Activated T-helper 9 cell treated with anti-CD3 and anti-CD28 coated beads, Interleukin-2, amount 50 U/mL, for 16 hours (primary cell): ENCODE data around the gene GABRA5.
"Not testable (repeated sequence)": the region's sequence is repeated elsewhere in the genome, so short reads cannot be mapped to it uniquely, and the experiment has no call there.

ENCODE experiments used
- DNase-seq: peaks from one replicate; pipeline ENCODE4 v3.0.0-alpha.2; 2020; ENCODE audit warnings: low read depth

The GABRA5 gene

DNA sequence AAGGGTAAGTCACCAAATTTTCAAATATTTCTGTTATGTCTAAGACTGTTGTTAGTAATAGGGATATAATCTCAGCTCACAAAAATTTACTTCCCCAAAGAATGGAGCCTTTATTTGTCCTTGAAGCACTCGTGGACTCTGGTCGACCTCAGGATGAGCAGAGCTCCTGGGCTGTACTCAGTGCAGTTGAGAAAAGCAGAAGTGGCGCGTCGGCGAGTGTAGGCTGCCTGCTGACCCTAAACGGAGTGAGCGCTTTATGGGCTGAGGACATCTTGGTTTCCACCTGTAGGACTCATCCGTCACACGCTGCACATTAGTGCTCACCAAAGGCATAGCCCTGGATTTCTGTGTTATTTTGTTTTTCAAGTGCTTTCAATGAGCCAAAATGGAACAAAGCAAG is 11.0 kb downstream of the GABRA5 start:
- DNase-seq, result no peak

DNA sequence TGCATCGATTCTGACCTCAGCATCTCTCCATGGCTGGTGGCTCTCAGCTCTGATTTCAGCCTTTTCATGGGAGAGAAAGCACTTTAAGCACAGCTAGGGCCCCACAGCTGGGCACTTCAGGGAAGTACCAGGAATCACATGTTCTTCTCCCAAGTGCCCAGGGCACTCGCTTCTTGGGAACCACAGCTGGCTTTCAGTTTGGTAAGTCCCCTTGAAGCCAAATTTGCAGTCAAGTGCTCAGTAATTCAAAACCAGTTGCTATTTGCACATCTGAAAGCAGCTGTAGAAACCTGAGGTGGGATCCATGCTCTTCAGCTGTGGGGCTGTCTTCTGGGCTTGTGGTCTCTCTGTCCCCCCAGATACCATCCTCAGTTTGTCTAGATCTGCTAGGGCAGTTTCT is 12.8 kb downstream of the GABRA5 start:
- DNase-seq, result no peak

DNA sequence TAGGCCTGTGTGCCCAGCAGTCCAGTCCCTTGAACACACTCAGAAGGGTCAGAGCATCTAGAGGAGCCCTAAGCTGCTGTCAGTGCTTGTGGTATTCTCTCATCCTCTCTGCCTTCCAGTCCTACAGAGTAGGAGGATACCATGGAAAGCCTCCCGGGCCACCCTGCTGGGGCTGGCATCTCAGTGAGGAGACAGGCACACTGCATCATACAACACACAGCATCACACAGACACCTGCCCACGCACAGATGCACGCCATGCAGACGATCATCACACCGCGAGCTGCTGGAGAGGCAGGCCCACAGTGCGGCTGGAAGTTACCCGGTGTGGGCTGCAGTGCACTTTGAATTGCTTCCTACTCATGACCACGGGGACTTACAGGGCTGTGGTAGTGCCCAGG is 15.2 kb downstream of the GABRA5 start:
- DNase-seq, result no peak

DNA sequence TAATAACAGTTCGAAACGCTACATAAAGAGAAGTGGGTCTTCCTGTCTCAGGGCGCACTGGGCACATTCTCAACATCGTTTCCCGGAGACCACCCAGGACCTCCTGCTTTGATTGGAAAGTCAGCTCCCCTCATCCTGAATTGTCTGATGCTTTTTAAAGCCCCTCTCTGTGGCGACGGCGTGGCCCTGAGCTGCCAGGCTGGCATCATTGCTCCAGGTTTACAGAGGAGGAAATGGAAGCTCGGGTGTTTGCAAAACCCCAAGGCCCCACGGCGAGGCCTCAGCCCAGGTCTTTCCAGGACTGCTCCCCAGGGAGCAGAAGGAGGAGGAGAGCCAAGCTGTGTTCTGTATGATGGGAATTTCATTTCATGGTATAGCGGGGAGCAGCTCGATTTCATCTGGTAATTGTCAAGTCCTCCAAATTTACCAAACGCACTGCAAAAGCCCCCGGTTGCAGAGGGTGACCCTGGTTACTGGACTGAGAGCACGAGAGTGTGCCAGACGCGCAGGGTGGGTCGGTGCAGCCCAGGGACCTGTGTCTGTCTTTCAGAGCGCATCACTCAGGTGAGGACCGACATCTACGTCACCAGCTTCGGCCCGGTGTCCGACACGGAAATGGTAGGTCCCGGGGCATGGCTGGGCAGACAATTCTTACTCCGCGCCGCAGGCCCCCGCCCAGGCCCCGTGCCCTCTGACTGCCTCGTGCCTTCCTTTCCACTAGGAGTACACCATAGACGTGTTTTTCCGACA is 15.9 kb downstream of the GABRA5 start:
- DNase-seq, result no peak

DNA sequence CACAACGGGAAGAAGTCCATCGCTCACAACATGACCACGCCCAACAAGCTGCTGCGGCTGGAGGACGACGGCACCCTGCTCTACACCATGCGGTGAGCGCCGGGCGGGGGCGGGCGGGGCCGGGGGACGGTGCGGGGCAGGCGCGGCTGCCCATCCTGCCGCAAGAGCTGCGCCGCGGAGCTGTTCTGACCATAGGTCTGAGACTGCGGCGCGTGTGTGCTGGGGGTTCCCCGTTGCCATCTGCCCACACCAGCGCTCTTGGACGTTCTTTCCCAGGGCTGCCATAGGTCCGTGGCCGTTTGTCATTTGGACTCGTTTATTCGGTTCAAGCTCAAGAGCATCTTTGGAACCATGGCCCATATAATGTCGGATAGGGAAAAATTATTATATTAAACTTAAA is 16.6 kb downstream of the GABRA5 start:
- DNase-seq, result no peak

DNA sequence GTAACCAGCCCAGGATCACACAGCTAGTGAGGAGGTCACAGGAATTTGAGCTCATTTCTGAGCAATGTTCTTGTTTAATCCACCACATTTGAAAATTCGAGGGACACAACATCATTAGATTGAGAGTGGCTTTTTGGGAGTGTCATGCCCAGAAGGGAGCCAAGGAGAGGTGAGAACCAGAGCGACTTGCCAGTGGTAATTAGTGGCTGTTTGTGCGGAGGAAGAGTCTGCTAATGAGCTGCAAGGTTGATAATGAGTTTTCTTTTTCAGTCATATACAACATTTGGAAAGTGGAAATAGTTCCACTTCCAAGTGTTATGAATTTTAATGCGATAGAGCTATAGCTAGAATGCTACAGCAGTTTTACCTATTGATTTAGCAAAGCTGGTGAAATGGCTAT is 19.7 kb downstream of the GABRA5 start:
- DNase-seq, result no peak

DNA sequence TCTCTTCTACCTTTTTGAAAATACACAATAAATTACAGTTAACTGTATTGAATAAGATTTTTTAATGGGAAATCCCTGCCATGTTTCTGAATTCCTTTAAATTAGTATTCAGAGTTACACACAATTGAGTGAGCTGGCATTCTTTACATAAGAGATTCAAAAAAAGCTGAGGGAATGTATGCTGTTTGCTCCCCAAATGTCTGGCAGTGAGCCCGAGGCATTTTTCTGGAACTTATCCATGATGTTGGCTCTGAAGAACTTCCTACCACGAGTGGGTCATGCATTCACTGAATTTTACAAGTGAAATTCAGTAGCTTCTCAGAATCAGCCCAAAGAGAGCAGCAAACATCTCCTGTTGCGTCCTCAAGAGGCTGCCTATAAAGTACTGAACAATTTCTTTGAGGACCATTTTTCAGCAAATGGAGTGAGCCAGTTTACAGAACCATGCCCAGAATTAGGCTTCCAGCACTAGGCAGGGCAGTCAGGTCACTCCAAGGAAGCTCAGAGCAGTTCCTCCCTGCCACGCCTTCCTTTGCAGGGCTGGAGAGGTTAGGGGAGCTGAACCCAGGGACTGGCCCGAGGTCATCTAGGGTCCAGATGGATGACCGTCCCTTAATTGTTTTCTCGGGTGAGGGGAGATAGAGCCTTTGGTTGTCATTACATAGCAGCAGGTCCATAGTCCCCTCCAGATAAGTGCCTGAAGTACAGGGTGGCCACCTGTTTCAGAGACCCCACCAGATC is 21.2 kb downstream of the GABRA5 start:
- DNase-seq, result no peak

DNA sequence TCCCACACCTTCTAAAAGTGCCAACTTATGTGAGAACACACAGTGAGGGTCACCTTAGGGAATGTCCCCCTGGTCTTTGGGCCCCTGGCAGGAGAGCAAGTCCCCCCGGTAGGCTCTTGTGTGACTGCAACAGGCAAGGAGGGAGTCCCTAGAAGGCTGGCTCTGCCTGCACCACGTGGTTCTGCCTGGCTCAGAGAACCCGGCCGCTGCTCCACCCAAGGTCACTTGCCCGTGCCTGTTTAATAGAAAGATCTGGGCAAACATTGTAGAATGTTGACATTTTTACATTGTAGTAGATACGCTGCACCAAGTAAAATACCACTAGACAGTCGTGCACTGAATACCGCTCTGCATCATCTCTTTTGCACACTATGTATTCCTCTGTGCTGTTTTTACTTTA is 21.9 kb downstream of the GABRA5 start:
- no peak for DNase-seq

DNA sequence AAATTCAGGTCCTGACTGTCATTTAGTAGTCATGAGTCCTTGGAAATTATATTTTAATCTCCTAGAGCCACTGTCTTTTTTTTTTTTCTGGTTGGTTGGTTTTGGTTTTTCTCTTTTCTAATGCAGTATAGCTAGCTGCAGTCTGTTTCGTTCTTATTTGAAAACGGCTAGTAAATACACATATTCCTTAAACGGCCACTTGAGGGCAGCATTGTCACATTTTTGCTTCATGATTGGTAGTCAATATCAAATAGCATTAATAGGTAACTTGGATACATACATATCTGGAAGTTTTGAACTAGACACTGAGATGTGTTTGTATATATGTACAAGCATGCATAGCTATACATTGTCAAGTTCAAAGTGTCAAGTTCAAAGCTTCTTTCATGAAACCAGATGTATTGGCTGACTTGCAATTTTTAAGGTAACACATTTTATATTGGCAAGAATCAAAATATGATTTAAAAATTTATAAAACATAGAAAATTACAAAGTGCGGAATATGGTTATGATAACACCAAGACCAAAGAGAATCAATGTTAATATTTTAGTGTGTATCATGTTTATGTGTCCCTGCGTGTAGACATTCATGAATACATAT is 22.5 kb downstream of the GABRA5 start:
- DNase-seq, result no peak

DNA sequence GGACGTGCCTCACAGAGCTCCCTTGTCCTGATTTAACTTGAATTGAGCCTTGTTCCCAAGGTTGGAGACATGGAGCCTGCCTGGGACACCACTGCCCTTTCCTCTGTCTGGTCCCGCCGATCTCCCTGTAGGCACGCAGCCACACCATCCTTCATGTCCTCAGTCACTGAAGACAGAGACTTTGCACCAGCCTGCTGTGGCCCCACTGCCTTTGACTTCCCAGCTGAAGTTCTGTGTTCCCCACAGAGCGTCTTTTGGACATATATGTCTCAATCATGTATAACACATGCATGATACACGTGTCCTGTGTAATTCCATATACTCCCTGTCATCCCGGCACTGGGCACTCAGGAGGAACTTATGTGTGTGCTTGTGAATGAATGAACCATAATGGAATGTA is 23.6 kb downstream of the GABRA5 start:
- DNase-seq, result no peak

DNA sequence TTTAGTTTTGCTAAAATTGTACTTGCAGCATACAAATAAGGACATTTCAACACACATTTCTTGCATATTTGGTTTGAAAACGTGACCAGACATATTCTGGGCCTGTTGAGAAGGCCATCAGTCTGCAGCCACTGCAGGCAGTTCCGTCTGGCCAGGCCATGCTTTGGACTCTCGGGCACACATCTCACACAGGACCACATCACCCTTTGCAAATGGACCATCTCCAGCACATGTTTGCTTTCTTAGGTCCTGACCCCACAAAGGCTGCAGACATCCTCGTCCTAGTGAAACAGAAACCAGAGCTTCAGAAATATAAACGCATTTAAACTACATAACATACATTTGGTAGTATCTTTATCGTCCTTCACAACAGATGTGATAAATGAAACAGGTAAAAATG is 24.1 kb downstream of the GABRA5 start:
- DNase-seq, result no peak

DNA sequence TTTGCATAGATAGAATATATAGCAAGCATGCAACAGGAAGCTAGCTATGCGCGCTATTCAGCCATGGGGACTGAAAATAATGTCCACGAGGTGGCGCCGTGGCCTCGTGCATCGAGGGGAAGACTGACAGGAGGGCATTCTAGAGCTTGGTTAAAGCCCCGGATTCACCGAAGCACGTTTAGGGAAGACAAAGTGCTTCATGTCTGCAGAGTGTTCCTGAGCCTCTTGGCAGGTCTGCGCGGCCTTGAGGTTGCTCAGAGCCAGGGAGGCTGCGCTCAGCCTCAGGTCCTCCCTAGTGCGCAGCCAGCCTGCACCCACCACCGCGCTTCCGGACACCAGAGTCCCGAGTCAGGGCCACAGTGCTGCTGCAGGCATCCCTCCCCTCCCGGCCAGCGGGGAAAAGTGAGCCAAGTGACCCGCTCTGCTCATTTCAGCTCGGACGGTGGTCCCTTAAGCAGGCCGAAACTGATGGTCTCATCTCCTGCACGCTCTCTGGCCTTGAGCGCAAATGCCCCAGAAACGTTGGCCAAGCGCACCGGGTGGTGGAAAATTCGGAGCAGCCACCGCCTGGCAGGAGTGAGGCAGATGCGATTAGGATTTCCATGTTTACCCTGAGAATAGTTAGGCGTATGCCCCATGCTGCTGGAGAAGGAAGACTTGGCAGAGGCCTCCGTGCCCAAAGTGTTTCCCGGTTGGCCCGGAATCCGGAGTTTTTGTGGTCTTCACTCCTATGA is 24.8 kb downstream of the GABRA5 start:
- no peak for DNase-seq

DNA sequence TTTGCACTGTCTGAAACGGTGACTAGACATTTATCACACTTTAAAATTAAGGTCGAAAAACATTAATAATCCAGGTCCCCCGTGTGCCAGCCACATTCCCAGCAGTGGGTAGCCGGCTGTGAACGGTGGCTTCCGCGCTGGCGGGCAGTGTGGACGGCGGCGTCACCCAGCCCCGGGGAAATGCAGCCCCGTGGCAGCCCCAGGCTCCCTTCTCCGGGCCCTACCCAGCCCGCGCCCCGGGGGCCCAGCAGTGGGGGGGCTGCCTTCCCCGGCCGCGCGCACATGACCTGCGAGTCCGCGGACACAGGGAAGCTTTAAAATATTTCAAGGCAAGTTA is 25.3 kb downstream of the GABRA5 start:
- DNase-seq, result no peak

DNA sequence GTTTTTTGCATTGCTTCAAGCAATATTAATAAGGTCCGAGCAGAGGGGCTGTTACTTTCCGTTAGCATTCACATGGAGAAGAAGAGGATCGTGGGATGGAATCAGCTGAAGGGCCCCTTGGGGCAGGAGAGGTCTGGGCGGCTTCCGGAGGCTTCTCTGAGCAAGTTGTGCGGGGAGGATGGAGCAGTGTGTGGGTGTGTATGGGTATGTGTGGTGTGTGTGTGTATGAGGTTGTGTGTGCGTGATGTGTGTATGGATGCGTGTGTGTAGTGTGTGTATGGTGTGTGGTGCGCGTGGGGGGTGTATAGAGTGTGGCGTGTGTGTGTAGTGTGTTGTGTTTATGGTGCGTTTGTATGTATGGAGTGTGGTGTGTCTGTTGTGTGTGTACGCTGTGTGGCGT is 25.8 kb downstream of the GABRA5 start:
- DNase-seq, result no peak

DNA sequence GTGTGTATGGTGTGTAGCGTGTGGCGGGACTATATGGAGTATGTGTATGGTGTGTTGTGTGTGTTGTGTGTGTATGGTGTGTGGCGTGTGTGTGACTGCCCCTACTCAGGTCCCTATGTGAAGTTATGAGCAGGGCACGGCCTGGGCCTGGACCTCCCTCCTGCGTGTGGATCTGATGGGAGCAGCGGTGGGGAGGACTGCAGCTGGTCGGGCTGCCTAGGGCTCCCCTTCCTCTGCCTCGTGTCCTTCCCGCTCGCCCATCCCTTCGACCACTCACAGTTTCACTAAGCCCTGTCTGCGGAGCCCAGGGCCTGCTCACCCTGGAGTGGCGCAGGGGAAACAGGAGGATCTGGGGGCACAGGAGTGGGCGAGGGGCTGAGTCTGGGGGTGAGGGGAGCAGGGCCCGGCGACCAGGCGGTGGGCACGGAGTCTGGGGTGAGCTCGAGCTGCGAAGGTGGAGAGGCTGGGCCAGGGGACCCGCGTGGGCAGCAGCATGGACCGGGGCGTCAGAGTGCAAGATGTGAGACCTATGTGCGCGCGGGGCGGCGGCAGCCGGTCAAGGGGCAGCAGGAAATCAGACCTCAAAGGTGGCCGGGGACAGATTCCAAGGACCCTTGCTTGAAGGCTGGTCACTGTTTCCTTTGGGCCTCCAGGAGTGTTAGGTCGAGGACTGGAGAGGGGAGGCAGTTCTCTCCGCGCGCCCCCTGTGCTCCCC is 26.6 kb downstream of the GABRA5 start:
- DNase-seq, result no peak

DNA sequence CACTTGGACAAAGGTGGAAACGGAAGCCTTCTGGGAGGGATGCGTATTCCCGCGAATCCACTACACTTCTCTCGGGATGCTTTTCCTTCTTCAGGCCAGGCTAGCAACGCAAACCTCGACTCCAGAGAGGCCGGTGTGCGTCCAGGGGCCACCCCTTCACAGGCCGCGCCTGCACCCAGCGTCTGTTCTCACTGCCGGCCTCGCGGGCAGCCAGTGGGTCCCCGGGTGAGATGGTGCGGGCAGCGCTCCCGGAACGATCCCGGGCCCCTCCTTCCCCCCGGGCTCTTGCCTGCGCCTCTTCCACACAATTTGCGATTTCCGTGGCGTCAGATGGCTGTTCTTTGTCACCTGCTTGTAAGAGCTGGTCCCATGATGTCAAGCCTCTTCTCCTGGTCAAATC is 27.3 kb downstream of the GABRA5 start:
- no peak for DNase-seq

DNA sequence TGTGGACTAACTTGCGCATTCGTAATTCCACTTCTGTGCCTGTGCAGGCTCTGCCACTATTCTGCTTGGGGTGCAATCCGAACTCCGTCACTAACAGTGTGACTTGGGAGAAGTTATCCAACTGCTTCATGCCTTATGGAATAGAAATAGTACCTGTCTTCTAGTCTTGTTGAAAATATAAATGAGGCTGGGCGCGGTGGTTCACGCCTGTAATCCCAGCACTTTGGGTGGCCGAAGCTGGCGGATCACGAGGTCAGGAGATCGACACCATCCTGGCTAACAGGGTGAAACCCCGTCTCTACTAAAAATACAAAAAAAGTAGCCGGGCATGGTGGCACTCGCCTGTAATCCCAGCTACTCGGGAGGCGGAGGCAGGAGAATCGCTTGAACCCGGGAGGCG is 28.5 kb downstream of the GABRA5 start:
- not testable (repeated sequence) for DNase-seq

DNA sequence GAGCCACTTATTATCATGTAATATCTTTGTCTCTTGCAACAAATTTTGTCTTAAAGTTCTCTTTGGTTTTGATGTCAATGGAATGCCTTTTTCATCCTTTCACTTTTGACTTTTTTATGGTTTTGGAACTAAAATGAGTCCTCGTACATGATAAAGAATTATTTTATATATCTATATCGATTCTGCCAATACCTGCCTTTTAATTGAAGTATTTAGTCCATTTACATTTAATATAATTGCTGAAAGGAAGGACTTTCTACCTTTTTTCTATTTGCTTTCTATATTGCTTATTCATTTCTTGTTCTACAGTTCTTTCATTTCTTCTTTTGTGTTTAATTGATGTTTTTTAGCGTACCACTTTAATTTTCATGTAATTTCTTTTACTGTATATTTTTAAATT is 32.8 kb downstream of the GABRA5 start:
- DNase-seq, result no peak

DNA sequence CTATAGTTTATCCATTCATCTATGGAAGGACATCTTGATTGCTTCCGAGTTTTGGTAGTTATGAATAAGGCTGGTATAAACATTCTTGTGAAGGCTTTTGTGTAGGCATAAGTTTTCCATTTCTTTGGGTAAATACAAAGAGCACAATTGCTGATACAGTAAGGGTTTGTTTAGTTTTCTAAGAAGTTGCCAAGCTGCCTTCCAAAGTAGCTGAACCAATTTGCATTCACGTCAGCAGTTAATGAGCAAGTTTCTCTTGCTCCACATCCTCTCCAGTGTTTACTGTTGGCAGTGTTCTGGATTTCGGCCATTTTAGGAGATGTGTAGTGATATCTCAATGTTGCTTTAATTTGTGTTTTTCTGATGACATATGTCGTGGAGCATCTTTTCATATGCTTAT is 34.2 kb downstream of the GABRA5 start:
- DNase-seq, result no peak

DNA sequence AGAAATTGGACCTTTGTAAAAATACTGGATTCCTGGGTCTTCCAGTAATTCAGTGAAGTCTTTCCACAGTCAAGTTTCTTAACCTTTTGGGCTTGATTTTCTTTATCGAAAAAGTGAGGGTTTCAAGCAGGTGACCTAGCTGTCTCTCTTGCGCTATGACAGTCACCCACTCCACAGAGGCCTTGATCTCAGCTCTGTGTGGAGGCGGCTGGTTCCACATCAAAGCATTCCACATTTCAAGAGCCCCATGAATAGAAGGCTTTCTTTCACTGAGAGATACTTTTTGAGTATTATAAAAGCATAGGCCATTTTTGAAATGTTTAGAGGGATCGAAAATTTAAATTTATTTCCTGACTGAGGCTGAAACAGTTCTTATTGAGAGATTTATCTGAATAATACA is 43.9 kb downstream of the GABRA5 start:
- no peak for DNase-seq

DNA sequence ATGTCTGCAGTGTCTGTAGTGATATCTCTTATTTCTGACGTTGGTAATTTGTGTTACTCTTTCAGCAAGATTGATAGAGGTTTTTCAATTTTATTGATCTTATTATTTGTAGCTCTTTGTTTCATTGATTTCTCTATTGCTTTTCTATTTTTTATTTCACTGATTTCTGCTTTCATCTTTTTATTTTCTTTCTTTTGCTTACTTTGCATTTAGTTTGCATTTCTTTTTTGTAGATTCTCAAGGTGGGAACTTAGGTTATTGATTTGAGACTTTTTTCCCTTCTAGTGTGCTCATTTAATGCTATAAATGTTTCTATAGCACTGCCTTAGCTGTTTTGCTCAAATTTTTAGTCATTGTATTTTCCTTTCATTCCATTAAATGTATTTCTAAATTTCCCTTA is 54.6 kb downstream of the GABRA5 start:
- no peak for DNase-seq

DNA sequence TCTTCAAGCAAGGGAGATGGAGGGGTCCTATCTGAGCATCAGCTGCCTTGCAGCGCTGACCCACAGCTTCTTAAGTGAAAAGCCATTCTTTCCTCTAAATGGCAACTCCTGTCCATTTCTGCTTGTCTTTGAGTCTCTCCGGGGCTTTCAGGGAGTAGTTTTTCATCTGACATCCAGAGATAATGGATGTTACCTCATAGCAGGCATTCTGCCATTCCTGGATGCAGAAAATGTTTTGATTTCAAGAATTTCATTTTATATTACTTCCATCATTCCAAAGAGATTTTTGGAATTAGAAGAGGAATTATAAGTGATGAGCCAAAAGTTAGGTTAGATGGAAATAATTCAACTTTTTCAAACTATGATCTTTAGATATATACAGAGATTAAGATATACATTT is 59.2 kb downstream of the GABRA5 start:
- DNase-seq, result no peak
